Measurements from ENCODE around the gene CEP97.
A peak's percentile ranks its signal among the peaks of the same experiment; 100 is the strongest.

The CEP97 gene

GRCh38 chr3:101779047-101779821 is 54.8 kb downstream of the CEP97 start, which contains the start of gene NXPE3:
TSS of gene NXPE3 (plus strand) at chr3:101779211. CDS start at chr3:101785597, 6,386 bp downstream.
- DNase-seq = peak; percentile 82

- DNase-seq = peak; percentile 23
Observed at GRCh38 chr3:101779822-101780381, 55.5 kb downstream of the CEP97 start.

GRCh38 chr3:101780661-101781060 is 56.2 kb downstream of the CEP97 start:
- DNase-seq = no peak

GRCh38 chr3:101781166-101781565 is 56.8 kb downstream of the CEP97 start:
- no peak for DNase-seq

- DNase-seq = no peak
Observed at GRCh38 chr3:101784855-101785613, 60.6 kb downstream of the CEP97 start.

GRCh38 chr3:101791778-101792177 is 67.4 kb downstream of the CEP97 start:
- no peak for DNase-seq

GRCh38 chr3:101796077-101796680 is 71.8 kb downstream of the CEP97 start:
- no peak for DNase-seq

GRCh38 chr3:101801174-101801573 is 76.8 kb downstream of the CEP97 start:
- no peak for DNase-seq

- DNase-seq = no peak
Observed at GRCh38 chr3:101802179-101802578, 77.8 kb downstream of the CEP97 start.

GRCh38 chr3:101803173-101803782 is 78.9 kb downstream of the CEP97 start:
- DNase-seq = peak; percentile 73

GRCh38 chr3:101803939-101804338 is 79.5 kb downstream of the CEP97 start:
- no peak for DNase-seq

- DNase-seq = no peak
Observed at GRCh38 chr3:101806491-101806890, 82.1 kb downstream of the CEP97 start.

- DNase-seq = no peak
Observed at GRCh38 chr3:101807888-101808287, 83.5 kb downstream of the CEP97 start.

- DNase-seq = peak; percentile 50
Observed at GRCh38 chr3:101809178-101810021, 85.0 kb downstream of the CEP97 start.

- no peak for DNase-seq
Observed at GRCh38 chr3:101810022-101810418, 85.6 kb downstream of the CEP97 start.

- DNase-seq = no peak
Observed at GRCh38 chr3:101811875-101812274, 87.5 kb downstream of the CEP97 start.

GRCh38 chr3:101812895-101813294 is 88.5 kb downstream of the CEP97 start:
- no peak for DNase-seq

- no peak for DNase-seq
Observed at GRCh38 chr3:101813817-101814440, 89.5 kb downstream of the CEP97 start.

- no peak for DNase-seq
Observed at GRCh38 chr3:101814835-101815234, 90.4 kb downstream of the CEP97 start.

- no peak for DNase-seq
Observed at GRCh38 chr3:101816215-101817149, 92.1 kb downstream of the CEP97 start.

Data from NCI-H1694 treated with DMSO at 0.1 percent for 48 hours (cell line).